Activated naive CD4-positive, alpha-beta T cell treated with anti-CD3 and anti-CD28 coated beads, Interleukin-2, amount 50 U/mL, for 72 hours (primary cell): ENCODE data around the gene DPP6. TPM values are rescaled to one million over a fixed set of nuclear protein-coding genes. Genes with fewer than 3 reads are reported as not detected.

Experiments used
- ATAC-seq, 2 donors: fragments of 150-1000 bp; cut with Tn5 transposase; 2 replicates each; pipeline ENCODE4 v1.10.0; 2021; ENCODE audit warnings: mild to moderate bottlenecking in 2 of 2, moderate library complexity in 2 of 2
- DNase-seq, 2 donors: peaks; one replicate each; pipeline ENCODE4 v3.0.0; 2021 to 2022; ENCODE audit warnings: low spot score in 2 of 2
- H3K27ac Mint-ChIP-seq, 2 donors: one replicate each; pipeline ENCODE4 v1.8.0; 2022; ENCODE audit warnings: mild to moderate bottlenecking in 2 of 2, mixed read lengths in 2 of 2
- H3K36me3 Mint-ChIP-seq, 2 donors: one replicate each; pipeline ENCODE4 v1.8.0; 2022; ENCODE audit warnings: mixed read lengths in 2 of 2
- H3K9me3 Mint-ChIP-seq, 2 donors: one replicate each; pipeline ENCODE4 v1.8.0; 2022; ENCODE audit warnings: mixed read lengths in 2 of 2
- total RNA-seq, 2 donors: library from RNA; stranded (reverse); gene quantifications; one replicate each; pipeline ENCODE4 v1.2.3, GENCODE V29; 2022

Gene DPP6
- total RNA-seq, 2 donors from 2014 or later: not detected

DNA sequence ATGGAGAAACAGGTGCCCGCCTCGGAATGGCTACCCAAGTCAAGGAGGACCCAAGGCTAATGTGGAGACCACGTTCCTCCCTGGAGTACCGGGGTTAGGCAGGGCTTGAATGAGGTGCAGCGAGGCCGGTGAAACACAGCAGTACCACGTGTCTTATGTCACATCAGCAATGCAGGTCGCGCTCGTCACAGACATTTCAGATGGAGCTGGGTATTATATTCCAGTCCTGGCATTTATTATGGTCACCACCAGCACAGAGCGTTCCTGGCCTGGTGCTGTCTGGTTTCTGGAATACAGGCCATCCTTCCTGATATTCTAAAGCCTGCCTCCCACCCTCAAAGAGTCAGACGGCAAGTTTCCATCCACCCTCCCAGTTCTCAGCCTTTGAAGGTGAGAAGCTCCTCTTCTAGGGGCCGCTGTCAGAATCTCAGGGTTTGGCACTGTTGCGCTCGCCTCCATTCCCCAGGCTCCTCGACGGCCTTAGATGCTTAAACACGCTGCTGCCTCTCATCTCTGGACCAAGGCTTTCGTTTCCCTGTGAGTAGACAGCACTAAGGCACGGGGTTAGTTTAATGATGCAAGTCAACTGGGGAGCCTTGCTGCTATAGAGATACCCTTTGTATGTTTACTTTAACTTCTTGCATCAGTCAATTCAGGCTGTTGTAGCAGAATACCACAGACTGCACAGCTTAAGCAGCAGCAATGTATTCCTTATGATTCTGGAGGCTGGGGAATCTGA is 377.6 kb downstream of the DPP6 start:
- ATAC-seq (no peak), DNase-seq (no peak)
- Mint-ChIP-seq H3K36me3 (no peaks in the 10 kb centered on the region), H3K27ac (no peak overlapping the region), H3K9me3 (peaks cover 13 to 18% of the 10 kb centered on the region in 2 donors)

DNA sequence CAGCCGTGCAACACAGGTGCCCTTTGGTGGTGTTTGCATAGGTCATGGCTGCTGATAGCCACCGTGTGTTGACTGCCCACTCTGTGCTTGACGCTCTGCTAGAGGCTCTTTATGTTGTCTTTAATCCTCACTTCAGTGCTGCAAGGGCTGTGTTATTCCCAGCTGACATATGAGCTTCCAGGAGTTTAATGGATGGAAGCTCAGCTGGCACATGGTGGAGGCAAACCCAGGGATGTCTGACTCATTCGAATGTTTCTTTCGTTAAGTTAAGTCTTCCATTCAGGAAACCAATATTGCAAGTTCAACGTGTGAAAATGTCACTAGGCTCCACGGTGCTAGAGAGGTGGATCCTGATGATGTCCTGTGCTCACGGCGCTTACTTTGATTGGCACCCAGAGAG is 378.4 kb downstream of the DPP6 start:
- H3K9me3 Mint-ChIP-seq: peaks cover 13 to 18% of the 10 kb centered on the region in 2 donors
- ATAC-seq (no peak), DNase-seq (no peak)
- H3K36me3 Mint-ChIP-seq: no peaks in the 10 kb centered on the region
- H3K27ac Mint-ChIP-seq: no peak overlapping the region

DNA sequence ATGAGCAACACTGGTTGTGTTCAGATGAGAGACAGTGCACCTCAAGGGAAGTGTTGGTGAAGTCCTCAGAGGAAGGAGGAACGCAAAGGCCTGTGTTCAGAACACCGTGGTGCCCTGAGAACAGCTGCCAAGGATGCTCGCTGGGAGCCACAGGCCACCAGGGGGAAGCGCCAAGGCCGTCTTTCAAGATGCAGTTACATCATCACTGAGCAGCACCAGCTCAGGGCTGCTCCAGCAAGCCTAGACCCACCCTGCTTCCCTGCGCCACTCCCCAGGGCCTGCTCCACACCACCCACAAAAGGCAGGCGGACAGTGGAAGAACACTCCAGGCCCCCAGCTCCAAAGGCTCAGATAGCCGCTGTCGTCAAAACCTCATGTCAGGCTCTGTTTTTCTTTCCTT is 378.8 kb downstream of the DPP6 start:
- ATAC-seq (no peak), DNase-seq (no peak)
- no peak overlapping the region for H3K27ac Mint-ChIP-seq
- H3K36me3 Mint-ChIP-seq: no peaks in the 10 kb centered on the region
- H3K9me3 Mint-ChIP-seq: peaks cover 13 to 18% of the 10 kb centered on the region in 2 donors

DNA sequence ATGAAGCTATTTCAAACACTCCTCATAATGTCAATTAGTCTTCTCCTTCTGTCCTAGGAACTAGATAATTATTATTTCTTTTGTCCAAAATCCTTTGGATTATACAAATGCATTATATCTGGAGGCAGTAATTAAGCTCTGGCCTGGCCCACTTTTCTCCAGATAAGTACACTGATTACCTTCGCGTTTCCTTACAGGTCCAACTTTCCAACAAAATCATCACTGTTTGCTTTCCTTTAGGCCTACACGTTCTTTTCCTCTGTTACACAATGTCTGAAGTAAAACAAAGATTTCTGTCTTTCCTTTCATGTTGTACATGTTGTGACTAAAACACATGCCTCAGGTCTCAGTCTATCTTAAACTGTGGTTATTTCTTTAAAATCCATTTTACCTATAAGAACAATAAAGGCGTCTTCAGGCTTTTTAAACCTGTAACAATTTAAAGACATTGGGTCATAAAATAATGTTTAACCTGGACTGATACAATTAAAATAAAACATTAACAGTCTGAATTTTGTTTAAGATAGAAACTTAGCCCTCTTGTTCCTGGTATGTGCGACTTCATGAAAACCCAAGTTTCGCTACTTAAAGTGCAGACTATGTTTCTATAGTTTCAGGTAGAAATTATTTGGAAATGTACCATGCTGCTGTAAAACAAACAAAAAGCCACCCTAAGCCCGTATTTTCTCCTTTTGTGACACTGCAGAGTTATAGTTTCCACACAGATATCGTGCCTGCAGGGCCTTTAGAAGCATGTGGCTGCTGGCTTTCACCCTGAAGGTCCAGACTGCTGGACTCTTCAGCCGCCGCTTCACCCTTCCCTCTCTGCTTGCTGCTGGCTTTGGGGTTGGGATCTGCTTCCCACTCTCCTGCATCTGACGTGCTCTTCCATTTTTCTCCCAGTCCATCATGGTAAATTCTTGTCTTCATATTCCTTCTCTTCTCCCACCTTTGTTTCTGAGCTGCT is 381.7 kb downstream of the DPP6 start:
- DNase-seq (no peak), ATAC-seq (no peak)
- H3K27ac Mint-ChIP-seq: no peak overlapping the region
- no peaks in the 10 kb centered on the region for H3K36me3 Mint-ChIP-seq
- peaks cover 12 to 17% of the 10 kb centered on the region in 2 donors for H3K9me3 Mint-ChIP-seq

DNA sequence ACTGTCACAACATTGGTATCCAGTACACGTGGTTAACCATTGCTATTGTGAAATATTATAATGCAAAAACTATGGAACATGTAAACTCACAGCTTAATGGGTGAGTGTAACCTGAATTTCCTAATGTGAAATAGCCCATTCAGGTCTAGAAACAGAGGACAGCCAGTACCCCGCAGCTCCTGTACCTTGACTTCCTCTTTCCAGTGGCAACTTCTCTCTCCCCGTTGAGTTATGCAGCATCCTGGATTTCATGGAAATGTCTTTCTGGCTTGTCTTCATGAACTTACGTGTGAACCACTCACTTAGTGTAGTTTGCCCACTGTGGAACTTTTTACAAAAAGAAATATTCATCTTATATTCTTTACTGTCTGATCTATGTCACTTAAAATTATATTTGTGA is 384.4 kb downstream of the DPP6 start:
- no peak overlapping the region for H3K27ac Mint-ChIP-seq
- no peak for ATAC-seq
- peaks cover 3 to 14% of the 10 kb centered on the region in 2 donors for H3K9me3 Mint-ChIP-seq
- H3K36me3 Mint-ChIP-seq: no peaks in the 10 kb centered on the region
- DNase-seq: no peak

DNA sequence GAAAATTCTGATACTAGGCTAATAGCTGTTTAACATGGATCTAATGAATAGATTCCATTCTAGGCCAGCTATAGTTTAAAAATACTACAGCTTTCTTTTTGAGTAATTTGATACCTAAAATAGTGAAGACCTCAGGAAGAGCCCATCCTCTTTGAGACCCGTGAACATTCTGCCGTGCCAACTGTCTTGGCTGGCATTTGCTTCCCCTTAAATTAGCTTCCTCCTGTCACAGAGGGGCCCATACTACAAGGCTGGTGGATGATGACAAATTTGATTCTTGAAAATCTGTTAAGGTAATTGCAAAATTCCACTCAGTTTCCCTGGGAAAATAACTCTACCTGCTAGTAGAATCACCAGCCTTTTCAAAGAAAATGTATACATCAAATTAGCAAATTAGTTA is 385.0 kb downstream of the DPP6 start:
- peaks cover 3 to 8% of the 10 kb centered on the region in 2 donors for H3K9me3 Mint-ChIP-seq
- DNase-seq (no peak), ATAC-seq (no peak)
- H3K27ac Mint-ChIP-seq: no peak overlapping the region
- no peaks in the 10 kb centered on the region for H3K36me3 Mint-ChIP-seq

DNA sequence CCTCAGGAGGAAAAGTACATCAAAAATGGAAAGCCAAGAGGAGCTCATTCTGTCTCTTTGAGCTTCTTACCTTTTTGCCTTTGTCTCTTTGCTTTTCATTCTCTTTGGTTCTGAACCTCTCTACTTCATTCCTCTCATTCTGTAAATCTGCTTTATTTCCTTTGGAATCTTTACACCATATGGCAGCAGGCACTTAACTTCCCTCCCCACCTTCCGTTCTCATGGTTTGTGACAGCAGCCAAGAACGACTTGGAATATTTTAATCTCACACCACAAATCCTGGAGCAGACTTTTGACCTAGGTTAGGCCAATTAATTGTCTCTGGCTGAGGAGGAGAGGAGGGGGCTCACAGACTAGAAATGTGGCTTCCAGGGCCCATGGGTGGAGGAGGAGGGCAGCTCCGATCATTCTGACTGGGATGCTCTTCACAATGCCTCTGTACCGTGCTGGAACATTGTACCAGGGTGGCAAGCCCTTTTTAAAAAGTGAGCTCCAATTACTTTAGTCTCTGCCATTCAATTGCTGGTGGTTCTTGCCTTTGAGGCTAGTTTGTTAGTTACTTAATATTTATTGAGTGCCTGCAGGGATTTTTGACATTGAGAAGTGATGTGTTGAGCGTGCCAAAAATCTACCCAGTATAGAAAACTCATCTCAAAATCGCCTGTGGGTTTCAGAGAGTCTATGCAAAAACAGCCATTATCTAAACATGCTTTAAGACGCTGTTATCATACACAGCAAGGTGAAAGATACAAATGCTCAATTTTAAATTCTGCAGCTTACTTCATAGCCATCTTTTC is 386.6 kb downstream of the DPP6 start:
- DNase-seq: no peak
- Mint-ChIP-seq H3K9me3 (peaks cover 13 to 17% of the 10 kb centered on the region in 2 donors), H3K27ac (no peak overlapping the region), H3K36me3 (peaks cover 0 to 6% of the 10 kb centered on the region in 2 donors)
- no peak for ATAC-seq

DNA sequence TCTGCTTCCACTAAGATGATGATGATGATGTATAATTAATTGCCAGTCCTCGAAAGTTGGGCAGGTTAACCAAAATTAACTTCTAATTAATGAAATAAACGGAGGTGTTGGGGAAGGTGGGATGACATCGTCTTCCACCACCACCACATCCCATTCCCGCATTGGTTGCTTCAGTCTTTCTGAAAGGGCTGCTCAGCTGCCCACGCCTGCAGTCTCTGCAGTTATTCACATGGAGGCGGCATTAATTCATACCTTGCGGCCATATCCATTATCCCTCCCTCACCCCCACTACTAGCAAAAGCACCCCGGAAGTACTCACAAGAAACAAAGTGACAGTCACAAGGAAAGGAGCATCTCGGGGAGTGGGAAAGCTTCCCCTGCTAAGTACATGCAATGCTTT is 387.9 kb downstream of the DPP6 start:
- peaks cover 0 to 7% of the 10 kb centered on the region in 2 donors for H3K36me3 Mint-ChIP-seq
- no peak overlapping the region for H3K27ac Mint-ChIP-seq
- DNase-seq: no peak
- no peak for ATAC-seq
- peaks cover 10 to 14% of the 10 kb centered on the region in 2 donors for H3K9me3 Mint-ChIP-seq

DNA sequence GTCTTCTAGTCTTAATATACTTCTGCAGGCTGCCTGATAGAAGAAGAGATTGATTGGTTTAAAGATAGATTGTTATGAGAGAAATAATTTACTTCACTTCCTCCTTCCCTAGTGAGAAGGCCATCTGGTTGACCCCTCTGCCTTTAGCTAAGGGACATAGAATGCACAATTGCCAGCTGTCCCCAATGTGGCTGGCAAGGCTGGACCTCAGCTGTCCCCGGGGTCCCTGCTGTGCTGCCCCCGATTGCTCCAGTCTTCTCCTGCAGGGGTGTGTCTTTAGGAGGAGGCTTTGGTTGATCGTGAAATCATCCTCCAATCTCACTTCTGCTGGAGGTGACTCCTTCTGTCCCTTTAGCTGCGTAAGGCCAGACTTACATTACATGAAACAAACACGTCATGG is 388.5 kb downstream of the DPP6 start:
- Mint-ChIP-seq H3K27ac (no peak overlapping the region), H3K36me3 (peaks cover 0 to 11% of the 10 kb centered on the region in 2 donors), H3K9me3 (peaks cover 14 to 15% of the 10 kb centered on the region in 2 donors)
- no peak for DNase-seq
- no peak for ATAC-seq

DNA sequence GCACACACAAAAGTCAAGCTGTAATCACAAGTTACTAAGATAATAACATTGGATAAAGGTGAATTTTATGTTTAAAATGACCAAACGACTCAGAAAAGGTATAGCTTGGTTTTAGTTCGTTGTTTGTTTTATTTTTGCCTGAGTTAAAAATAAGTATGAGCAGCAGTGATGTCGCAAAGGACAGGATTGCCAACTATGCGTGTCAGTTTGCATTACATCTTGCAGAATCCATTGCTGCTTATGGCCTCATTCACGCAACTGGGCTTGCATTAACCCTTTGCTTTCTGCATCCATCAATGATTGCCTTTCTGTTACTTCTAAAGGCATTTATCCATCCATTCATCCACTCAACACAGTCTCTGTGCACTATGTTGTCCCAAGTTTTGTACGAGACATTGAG is 389.6 kb downstream of the DPP6 start:
- DNase-seq: no peak
- ATAC-seq: no peak
- peaks cover 14 to 20% of the 10 kb centered on the region in 2 donors for H3K9me3 Mint-ChIP-seq
- H3K27ac Mint-ChIP-seq: no peak overlapping the region
- H3K36me3 Mint-ChIP-seq: peaks cover 0 to 11% of the 10 kb centered on the region in 2 donors

DNA sequence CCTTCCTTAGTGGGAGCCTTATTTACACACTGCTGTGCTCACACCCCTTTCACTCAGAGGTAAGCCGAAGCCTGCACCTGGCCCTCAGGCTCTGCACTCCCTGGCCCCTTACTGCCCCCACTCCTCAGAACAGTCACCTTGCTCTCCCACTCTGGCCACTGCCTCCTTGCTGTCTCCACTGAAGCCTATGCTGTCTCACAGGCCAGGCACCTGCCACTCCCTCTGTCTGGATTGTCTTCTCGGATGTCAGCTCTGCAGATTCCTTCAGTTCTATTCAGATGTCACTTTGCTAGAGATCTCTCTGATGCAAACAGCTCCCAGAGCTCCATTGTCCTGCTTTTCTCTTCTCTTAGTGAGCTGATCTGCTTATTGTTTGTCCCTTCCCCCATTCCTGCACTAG is 390.7 kb downstream of the DPP6 start:
- no peak overlapping the region for H3K27ac Mint-ChIP-seq
- no peak for DNase-seq
- peaks cover 0 to 11% of the 10 kb centered on the region in 2 donors for H3K36me3 Mint-ChIP-seq
- no peak for ATAC-seq
- peaks cover 14 to 20% of the 10 kb centered on the region in 2 donors for H3K9me3 Mint-ChIP-seq

DNA sequence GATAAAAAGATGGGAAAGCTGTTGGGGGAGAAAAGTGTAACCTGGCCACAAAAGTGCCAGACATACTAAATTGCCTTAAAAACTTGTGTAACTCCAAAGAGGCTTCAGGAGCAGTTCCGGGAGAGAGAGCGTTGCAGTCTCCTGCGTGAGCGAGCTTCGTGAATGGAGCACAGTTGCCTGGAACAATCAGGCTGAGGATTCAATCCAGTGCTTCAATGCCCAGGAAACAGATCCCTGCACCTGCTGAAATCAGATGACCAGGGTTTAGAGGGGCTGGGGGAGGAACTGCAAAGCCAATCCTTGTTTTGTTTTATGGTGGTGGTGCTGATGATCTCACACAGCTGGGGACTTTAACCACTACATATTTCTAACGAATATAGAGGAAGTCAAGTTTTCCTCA is 398.3 kb downstream of the DPP6 start:
- no peak overlapping the region for H3K27ac Mint-ChIP-seq

DNA sequence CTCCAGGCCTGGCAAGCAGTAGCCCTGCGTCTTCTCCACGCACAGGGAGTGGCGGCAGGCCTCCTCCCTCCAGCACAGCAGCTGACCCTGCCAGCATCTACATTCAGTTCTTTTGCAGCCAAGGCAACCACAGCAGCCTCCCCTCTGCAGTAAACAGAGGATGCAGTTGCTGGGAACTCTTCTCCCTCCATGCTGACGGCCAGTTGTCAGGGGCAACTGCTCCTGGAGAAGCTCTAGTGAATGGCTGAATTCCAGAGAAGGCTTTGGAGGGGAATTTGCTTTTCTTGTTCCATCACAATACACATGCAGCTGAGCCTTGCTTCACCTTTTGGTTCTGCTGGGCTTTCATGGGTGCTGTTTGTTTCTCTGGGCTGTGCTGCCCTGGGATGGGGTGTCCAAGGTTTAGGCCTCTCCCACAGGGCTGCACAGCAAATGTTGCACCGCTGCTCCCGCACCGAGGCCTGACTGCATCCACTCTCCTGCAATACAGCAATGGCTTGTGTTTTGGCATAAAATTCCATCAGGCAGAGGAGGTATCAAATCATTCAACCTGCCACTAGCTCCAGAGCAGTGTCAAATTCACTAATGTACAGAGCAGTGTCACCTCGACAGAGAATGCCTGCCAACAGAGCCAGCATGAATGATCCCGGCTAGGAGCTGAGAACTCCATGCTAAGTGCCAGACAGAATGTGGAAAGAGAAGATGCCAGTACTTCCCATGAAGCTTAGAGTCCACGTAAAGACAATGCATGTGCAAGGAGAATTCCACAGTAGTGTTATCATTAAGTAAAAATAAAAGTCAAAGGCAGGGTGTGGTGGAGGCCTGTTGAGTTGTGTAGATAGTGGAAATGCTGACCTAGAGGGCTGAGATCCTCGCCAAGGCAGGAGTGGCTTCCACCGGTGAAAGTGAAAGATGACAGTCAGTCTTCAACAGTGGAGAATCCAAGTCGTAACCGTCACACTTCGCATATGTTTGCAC is 399.6 kb downstream of the DPP6 start:
- Mint-ChIP-seq H3K27ac (no peak overlapping the region), H3K9me3 (peaks cover 9 to 27% of the 10 kb centered on the region in 2 donors), H3K36me3 (no peaks in the 10 kb centered on the region)
- DNase-seq (no peak), ATAC-seq (no peak)

More for the DNA sequence above, 398.3 kb downstream of the DPP6 start:
- ATAC-seq (no peak), DNase-seq (no peak)
- peaks cover 9 to 23% of the 10 kb centered on the region in 2 donors for H3K9me3 Mint-ChIP-seq
- peaks cover 0 to 3% of the 10 kb centered on the region in 2 donors for H3K36me3 Mint-ChIP-seq

DNA sequence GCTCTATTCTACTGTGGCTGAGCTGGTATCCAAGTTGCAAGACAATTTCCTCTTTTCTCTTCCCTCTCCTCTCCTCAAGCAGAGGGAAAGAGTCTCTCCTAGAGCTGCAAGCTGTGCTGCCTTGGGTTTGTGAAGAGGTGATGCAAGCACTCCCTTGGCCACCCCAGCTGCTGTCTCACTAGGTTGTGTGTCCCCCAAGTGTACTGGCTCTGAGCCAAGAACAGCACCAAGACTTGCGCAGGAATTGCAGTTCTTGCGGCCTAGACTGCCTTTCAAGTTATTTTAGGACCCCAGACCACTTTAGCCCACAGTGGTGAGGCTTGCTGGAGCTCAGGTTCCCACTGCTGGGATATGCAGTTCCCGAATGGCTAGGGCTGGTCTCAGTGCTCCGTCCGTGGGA is 411.6 kb downstream of the DPP6 start:
- DNase-seq (no peak), ATAC-seq (no peak)
- Mint-ChIP-seq H3K36me3 (peaks cover 0 to 9% of the 10 kb centered on the region in 2 donors), H3K27ac (no peak overlapping the region), H3K9me3 (peaks cover 16 to 22% of the 10 kb centered on the region in 2 donors)

DNA sequence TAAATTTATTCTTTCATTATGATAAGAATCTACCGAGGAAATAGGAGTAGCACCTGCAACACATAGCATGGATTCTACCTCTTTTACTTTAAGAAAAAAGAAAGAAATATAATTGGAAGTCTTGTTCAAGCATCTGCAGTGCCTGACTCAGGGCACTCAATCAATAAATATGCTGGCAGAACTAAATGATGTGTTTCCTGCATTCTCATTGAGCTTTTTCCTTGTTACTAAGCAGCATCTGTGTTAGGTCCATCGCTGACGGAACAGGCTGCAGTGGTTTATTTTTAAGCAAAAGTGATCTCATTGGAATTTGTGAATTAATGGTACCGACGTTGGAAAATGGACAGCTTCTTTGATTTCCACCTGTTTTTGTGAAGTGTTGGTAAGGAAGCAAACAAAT is 417.5 kb downstream of the DPP6 start:
- DNase-seq (no peak), ATAC-seq (no peak)
- H3K36me3 Mint-ChIP-seq: no peaks in the 10 kb centered on the region
- H3K9me3 Mint-ChIP-seq: peaks cover 8 to 11% of the 10 kb centered on the region in 2 donors
- no peak overlapping the region for H3K27ac Mint-ChIP-seq

DNA sequence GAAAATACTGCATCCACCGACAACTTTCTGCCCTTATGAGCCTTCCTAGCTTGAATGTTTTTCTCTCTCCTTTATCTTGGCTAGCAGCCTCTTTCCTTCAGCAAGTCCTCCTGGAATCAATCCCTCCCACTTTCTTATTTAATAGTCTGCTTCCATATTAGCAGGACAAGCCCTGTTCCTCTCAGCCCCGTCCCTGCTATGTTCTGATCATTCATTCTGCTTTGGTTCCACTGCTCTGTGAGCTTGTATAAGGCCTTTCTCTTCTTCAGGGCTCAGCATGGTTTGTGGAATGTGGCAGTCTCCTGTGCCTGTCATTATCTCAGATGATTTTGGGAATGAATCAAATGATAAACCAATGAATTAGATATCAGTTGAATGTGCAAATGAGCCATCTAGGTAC is 420.1 kb downstream of the DPP6 start:
- H3K9me3 Mint-ChIP-seq: peaks cover 3 to 4% of the 10 kb centered on the region in 2 donors
- no peak for ATAC-seq
- H3K36me3 Mint-ChIP-seq: no peaks in the 10 kb centered on the region
- no peak for DNase-seq
- no peak overlapping the region for H3K27ac Mint-ChIP-seq
